ENCODE results near the gene PPP1R3D.

The PPP1R3D gene

DNA sequence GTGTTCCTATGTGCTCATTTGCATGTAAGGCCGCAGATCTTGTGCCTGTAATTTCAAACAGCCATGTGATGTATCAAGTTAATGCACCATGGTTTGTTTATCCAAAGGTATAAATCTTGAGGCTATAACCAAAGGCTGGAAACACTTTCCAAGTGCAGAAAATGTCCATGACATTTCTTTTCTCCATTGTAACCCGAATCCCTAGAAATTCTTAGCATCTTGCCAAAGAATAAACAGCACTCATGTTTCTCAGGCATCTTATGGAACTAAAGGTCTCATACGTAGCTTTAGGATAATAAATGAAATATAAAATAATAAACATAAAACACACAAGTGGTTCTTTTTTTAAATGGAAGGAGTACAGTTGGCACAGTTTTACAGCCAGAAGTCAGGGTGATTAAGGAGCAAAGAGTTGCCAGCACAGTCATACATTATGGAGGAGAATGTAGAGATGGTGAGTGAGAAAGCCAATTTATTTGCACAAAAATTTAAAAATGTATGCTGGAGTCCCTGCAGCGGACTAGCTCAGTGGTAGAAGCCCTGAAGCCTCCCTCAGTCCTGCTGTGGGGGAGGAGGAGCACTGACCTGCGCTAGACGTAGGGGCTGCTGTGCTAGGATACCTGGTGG lies 36.2 kb upstream of the PPP1R3D start:
- TF ChIP-seq CREB5 (CRISPR knock-in tag; IDR thresholded peaks at IDR 0.05; ENCODE audit: low read depth) (no peak), ESRRG (CRISPR knock-in tag; IDR thresholded peaks at IDR 0.05) (no peak), ZNF565 (CRISPR knock-in tag; conservative IDR thresholded peaks at IDR 0.05; ENCODE audit: low read depth) (no peak), PATZ1 (CRISPR knock-in tag; IDR thresholded peaks at IDR 0.05; ENCODE audit: borderline replicate concordance) (no peak)
- TF ChIP-seq, protein P1, sequence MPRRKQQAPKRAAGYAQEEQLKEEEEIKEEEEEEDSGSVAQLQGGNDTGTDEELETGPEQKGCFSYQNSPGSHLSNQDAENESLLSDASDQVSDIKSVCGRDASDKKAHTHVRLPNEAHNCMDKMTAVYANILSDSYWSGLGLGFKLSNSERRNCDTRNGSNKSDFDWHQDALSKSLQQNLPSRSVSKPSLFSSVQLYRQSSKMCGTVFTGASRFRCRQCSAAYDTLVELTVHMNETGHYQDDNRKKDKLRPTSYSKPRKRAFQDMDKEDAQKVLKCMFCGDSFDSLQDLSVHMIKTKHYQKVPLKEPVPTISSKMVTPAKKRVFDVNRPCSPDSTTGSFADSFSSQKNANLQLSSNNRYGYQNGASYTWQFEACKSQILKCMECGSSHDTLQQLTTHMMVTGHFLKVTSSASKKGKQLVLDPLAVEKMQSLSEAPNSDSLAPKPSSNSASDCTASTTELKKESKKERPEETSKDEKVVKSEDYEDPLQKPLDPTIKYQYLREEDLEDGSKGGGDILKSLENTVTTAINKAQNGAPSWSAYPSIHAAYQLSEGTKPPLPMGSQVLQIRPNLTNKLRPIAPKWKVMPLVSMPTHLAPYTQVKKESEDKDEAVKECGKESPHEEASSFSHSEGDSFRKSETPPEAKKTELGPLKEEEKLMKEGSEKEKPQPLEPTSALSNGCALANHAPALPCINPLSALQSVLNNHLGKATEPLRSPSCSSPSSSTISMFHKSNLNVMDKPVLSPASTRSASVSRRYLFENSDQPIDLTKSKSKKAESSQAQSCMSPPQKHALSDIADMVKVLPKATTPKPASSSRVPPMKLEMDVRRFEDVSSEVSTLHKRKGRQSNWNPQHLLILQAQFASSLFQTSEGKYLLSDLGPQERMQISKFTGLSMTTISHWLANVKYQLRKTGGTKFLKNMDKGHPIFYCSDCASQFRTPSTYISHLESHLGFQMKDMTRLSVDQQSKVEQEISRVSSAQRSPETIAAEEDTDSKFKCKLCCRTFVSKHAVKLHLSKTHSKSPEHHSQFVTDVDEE (CRISPR knock-in tag; IDR thresholded peaks at IDR 0.05): no peak
- no peak for ATAC-seq

DNA sequence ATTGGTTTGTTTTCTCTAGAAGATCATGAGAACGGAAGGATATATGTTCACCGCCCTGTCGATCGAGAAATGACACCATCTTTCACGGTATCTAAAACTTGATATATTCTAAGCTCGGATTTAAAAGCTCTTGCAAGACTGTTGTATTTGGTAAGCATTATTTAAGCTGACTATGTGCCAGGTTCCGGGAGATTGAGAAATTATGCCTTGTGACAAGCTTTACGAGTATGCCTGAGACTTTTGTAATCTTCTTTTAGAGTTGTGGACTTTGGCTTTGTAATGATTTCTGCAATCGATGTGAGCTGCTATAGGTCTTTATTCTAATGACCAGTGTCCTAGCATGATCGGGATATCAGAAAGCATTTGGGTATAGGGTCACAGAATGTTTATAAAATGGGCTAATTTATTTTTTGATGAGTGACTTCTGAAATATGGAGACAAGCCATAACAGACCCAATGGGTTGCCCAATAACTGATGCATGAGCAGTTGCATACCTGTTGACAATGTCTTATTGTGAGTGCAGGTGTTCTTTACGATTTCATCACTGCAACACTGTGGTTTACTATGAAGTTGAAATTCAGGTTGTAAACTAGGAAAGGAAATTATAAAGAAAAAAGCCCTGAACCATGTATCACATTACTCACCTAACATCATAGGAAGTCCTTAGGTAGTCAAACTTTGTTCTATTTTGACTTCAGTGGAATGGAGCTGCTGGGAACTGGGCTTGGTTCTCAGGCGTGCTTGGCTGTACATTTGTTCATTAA lies 32.1 kb upstream of the PPP1R3D start:
- ATAC-seq: no peak
- no peak for TF ChIP-seq ISL1 (CRISPR knock-in tag; IDR thresholded peaks at IDR 0.05)
- TF ChIP-seq ZNF565 (CRISPR knock-in tag; conservative IDR thresholded peaks at IDR 0.05; ENCODE audit: low read depth): no peak

DNA sequence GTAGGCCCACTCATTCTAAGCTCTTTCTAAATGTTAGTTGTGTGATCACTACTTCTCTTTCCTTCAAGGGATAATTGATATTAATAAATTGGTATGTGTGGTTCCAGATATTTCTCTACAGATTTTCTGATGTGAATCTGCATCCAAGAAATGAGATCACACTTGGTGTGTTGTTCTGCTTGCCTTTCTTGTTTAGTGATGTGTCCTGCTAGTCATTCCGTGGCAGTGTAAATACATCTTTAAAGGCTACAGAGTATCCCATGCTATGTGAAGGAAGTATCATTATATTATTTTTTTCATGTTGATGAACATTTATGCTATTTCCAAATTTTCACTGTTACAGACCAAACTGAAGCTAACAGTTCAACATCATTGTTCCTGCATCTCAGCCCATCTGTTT lies 31.3 kb upstream of the PPP1R3D start:
- no peak for ATAC-seq
- TF ChIP-seq ZFP3 (CRISPR knock-in tag; IDR thresholded peaks at IDR 0.05) (no peak), OSR1 (CRISPR knock-in tag; IDR thresholded peaks at IDR 0.05) (no peak), GLIS3 (CRISPR knock-in tag; IDR thresholded peaks at IDR 0.05) (no peak), CSDC2 (CRISPR knock-in tag; IDR thresholded peaks at IDR 0.05) (no peak), BACH2 (CRISPR knock-in tag; IDR thresholded peaks at IDR 0.05; ENCODE audit: borderline replicate concordance) (no peak)
- TF ChIP-seq, protein P2, sequence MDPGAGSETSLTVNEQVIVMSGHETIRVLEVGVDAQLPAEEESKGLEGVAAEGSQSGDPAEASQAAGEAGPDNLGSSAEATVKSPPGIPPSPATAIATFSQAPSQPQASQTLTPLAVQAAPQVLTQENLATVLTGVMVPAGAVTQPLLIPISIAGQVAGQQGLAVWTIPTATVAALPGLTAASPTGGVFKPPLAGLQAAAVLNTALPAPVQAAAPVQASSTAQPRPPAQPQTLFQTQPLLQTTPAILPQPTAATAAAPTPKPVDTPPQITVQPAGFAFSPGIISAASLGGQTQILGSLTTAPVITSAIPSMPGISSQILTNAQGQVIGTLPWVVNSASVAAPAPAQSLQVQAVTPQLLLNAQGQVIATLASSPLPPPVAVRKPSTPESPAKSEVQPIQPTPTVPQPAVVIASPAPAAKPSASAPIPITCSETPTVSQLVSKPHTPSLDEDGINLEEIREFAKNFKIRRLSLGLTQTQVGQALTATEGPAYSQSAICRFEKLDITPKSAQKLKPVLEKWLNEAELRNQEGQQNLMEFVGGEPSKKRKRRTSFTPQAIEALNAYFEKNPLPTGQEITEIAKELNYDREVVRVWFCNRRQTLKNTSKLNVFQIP (CRISPR knock-in tag; IDR thresholded peaks at IDR 0.05; ENCODE audit: borderline replicate concordance, low read depth): no peak

DNA sequence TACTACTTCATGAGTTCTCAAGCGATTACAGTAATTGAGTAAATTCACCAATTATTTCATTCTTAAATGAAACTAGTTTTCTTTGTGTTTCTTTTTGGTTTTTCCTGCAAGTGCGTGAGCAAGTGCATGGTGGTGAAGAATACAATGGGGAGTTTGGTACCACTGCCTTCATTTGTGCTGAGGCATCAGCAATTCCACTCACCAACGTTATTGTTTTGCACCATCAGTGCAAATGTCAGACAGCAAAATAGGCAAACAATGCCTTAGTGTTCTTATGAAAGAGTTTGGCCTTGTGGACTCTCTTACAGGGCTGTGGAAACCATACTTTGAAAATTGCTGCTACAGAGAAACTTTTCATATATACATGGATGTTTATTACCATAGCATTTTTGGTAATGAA lies 26.3 kb upstream of the PPP1R3D start:
- TF ChIP-seq GLIS3 (CRISPR knock-in tag; IDR thresholded peaks at IDR 0.05): no peak
- no peak for TF ChIP-seq ESRRG (CRISPR knock-in tag; IDR thresholded peaks at IDR 0.05)
- no peak for TF ChIP-seq TCF4 (CRISPR knock-in tag; IDR thresholded peaks at IDR 0.05; ENCODE audit: borderline replicate concordance)
- no peak for TF ChIP-seq PATZ1 (CRISPR knock-in tag; IDR thresholded peaks at IDR 0.05; ENCODE audit: borderline replicate concordance)
- TF ChIP-seq CSRNP3 (CRISPR knock-in tag; IDR thresholded peaks at IDR 0.05): no peak
- no peak for TF ChIP-seq SNAI2 (CRISPR knock-in tag; IDR thresholded peaks at IDR 0.05)
- no peak for ATAC-seq
